HG03060 (cell line): Measurements from ENCODE around the gene PAXX.

Source experiments
- ATAC-seq: cut with Tn5 transposase; IDR thresholded peaks from one replicate; pipeline ENCODE4 v1.9.1; 2021; ENCODE audit warnings: low read depth, moderate number of reproducible peaks; ENCODE audit not compliant: unreplicated experiment

PAXX gene

DNA sequence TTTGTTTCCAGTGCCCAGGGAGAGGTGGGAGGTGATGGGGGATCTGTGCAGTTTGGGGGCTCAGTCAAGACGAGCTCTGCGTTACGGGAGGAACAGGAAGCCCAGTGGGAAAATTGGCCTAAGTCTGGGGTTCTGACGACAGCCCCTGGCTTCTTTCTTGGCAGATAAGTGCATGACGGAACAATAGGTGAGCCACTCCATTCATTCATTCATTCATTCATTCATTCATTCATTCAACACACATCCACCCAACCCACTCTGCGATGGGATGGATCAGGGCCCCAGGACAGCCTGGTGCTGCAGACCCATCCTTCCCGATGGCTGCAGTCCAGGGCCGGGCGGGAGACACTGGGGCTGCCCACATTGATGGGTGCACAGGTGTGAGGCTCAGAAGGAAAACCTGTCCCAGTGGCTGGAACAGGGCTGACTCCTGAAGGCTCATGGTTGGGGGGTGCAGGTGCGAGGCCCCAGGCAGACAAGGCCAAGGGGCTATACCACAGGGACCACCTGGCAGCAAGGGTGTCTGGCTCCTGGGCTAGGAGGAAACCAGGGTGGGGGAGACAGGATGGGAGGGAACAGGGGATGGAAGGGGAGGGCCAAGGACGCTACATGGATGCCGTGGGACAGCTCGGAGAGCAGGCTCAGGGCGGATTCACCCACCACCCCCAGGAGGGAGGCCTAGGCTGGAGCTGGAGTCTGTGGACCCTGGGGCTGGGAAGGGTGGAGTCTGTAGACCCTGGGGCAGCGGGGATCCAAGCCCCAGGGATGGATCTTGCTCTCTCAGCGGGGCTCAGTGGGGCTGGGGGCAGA, 11.3 kb upstream of the PAXX start:
- no peak for ATAC-seq

DNA sequence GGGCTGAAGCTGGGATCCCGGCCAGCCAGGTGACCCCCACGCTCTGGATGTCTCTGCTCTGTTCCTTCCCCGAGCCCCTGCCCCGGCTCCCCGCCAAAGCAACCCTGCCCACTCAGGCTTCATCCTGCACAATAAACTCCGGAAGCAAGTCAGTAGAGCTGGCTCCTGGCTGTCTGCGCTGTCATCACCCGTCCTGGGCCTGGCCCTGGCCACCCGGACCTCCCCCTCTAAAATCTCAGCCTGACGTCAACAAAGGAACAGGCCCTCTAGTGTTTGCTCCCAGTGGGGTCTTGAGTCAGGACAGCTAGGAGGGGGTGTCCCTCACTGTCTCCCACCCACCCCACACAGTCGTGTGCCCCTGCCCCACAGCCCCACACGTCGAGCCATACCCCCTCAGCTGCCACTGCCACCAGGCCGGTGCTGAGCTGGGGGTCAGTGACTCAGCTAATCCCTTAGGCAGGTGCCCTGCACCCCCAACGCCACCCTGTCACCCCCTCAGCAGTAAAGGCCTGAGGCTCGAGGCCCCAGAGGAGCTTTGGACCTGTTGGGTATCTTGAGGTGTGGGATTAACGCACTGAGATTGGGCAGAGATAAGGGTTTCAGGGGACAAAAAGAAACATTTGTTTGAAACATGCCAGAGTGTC, 10.5 kb upstream of the PAXX start:
- ATAC-seq, result no peak

DNA sequence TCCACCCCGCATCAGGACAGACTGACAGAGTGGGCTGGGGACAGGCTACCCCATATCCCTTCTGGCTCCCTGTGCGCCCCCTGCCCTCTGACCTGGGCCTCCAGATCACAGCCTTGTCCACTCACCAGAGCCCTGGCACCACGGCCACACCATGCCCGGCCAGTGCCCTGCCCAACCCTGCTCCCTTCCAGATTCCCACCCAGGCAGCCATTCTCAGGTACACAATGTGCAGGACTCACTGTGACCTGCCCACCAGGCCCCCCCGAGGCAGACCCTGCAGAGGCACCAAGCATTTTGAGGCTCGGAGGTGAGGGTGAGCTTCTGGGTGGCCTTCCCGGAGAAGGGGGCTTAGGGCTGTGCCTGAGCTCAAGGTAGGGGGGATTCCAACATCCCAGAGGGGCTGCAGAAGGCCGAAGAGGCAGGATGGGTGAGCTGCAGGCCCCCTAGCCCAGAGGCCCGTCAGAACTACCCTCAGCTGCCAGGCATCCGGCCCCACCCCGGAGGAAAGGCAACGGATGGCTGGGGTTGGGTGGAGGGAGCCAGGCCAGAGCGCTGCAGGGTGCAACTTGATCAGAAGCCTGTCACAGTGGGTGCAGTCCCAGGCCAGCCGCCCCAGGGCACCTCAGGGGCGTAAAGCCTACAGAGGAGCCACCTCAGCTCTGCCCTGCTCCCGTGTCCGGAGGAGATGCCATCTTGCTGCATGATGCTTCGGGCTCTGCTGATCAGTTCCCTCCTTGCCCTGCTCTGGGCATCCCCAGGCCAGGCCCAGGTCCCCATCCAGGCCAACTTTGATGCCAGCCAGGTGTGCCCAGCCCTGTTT, 9.8 kb upstream of the PAXX start, which contains the start of gene LCNL1:
Gene LCNL1 (plus strand): TSS at position 762 of the 820 bp plus-strand sequence. CDS start 594 bp downstream, outside the sequence.
- no peak for ATAC-seq

DNA sequence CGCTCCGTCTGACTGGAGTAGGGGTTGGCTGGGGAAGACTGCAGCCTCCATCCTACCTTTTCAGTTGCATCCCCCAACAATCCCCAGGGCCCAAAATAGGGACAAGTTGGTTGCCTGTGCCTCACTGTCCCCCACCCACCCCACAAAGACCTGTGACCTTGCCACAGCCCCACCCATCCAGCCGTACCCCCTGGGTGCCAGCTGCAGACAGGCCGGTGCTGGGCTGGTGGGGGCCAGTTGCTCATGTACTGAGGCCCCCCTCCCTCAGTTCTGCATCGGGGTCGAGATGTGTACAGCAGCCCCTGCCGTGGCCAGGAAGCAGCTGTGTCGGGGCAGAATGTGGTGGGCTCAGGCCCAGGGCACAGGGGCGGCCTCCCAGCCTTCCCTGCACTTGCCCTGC, 9.1 kb upstream of the PAXX start:
- ATAC-seq, result no peak

DNA sequence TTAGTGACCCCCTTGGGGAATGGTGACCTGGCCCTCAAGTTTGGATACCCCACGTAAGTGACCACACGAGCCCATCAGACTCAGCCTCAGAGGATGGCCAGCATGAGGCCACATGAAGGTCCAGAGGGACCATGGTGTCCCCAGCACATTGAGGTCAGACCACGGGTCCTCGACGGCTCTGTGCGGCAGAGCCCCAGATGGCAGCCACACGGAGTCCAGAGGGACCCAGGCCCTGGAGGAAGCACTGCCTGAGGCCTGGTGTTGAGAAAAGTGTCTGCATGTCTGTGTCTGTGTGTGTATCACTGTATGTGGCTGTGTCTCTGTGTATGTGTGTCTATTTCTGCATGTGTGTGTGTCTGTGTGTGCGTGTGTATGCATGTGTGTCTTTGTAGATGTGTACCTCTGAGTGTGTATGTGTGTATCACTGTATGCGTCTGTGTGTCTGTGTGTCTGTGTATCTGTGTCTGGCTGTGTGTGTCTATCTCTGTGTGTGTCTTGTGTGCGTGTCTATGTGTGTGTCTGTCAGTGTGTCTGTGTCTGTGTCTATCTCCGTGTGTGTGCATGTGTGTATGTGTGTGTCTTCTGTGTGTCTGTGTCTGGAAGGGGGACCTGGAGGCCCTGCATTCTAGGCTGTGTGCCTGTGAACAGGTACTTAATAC, 8.4 kb upstream of the PAXX start:
- no peak for ATAC-seq

DNA sequence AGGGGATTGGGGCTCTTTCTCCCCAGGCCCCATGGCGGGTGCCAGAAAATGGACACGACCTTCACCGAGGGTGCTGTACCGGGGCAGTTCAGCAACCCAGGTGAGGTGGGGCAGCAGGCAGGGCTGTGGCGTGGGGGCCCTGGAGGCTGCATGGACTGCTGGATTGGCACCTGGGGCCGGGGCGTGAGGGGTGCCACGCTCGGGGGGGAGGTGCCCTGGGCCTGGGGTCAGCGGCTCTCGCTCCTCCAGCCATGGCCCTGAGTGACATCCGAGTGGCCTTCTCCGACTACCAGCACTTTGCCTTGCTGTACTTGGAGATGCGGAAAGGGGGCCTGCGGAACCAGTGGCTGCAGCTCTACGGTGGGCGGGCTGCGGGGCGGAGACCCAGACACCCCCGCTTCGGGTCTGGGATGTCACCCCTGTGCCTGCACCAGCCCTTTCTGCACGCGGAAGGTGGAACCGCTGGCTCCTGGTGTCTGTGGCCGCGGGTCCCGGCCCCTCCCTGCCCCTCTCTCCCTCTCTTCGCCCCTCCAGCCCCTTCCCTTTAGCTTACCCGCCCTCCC, 7.7 kb upstream of the PAXX start:
- ATAC-seq, result no peak

DNA sequence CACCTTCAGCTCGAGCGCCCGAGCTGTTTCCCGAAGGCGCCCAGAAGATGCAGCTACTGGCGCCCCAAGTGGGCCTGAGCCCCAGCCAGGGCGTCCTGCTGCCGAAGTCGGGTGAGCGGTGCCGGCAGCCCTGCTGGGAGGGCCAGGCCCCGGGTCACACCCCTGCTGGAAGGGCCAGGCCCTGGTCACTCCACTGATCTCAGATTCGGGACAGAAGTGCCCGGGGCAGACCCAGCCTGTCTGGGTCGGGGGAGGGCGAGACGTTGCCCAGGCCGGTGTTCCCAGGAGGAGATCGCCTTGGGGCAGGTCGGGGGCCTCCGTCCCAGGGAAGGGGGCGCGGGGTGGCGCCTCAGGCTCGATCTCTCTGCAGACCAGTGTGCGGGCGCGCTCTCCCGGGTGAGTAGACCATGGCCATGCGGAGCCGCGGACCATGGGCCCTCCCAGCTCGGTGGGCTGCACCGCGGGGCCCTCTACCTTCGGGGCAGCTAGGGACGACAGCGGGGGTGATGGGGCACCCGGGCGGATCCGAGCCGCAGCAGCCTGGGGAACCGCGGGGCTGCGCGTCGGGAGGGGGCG, 7.1 kb upstream of the PAXX start:
- ATAC-seq, result no peak

DNA sequence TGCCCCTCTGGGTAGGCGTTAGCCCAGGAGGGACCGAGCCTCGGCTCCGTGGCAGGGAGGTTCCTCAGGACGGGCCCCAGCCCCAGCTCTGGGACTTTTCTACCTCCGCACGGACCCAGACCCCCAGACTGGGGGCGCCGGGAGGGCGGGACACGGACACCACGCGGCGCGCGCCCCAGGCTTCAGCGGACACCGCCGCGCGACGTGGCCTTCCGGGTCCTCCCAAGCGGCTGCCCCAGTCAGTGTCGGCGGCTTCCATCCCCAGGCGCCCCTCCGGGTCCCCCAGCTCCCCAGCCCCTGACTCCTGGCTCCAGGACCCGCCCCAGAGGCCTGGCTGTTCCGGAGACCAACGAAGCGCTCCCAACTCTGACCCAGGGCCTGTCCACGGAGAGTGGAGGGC, 6.4 kb upstream of the PAXX start:
- no peak for ATAC-seq

DNA sequence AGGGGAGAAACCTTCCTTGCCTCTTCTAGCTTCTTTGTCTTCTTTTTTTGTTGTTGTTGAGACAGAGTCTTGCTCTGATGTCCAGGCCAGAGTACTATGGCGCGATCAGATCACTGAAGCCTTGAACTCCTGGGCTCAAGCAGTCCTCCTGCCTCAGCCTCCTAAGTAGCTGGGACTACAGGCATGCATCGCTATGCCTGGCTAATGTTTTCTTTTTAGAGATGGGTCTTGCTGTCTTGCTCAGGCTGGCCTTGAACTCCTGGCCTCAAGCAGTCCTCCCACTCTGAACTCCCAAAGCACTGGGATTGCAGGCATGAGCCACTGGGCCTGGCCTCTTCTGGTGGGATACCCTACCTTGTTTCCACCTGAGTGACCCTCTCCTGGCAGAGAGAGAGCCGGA, 3.4 kb upstream of the PAXX start:
- no peak for ATAC-seq

DNA sequence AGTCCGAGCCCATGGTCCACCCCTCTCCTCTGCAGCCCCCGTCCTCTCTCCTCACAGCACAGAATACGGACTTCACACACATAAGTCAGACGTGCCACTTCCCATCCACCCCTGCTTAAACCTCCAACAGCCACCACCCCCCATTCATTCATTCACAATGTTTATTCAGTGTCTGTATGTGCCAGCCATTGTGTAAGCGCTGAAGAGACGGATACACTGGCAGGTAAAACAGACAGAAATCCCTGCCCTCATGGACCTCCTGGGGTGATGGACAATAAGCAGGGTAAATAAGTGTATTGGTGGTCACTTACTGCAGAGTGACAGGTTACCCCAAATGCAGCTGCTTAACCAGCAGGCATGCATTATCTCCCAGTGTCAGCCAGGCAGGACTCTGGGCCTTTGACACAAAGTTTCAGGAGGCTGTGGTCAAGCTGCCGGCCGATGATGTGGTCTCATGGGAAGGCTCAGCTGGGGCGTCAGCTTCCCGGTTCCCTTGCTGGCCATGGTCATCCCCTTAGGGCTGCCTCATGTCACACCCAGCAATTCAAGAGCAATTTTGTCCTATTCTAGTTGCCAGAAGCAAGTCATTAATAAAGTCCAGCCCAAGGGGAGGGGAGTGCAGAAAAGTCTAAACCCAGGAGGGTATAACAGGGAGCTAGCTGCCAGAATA, 1.8 kb upstream of the PAXX start:
- ATAC-seq, result no peak

DNA sequence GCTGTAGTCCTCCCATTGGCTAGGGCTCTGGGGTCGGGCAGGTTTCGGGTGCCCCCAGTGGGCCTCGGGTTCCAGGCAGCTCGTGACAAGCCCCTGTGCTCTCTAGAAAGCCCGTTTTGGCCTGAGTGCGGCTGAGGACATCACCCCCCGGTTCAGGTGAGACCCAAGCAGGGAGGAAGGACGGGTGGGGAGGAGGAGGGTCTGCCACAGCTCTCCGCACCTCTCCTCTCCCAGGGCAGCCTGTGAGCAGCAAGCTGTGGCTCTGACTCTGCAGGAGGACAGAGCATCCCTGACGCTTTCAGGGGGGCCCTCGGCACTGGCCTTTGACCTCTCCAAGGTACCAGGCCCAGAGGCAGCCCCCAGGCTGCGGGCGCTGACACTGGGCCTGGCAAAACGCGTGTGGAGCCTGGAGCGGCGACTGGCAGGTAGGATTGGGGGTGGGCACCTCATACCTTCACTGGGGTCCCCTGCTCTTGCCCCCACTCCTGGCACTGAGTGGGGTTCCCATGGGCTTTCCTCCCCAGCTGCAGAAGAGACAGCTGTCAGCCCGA, 672 bp downstream of the PAXX start:
- no peak for ATAC-seq

DNA sequence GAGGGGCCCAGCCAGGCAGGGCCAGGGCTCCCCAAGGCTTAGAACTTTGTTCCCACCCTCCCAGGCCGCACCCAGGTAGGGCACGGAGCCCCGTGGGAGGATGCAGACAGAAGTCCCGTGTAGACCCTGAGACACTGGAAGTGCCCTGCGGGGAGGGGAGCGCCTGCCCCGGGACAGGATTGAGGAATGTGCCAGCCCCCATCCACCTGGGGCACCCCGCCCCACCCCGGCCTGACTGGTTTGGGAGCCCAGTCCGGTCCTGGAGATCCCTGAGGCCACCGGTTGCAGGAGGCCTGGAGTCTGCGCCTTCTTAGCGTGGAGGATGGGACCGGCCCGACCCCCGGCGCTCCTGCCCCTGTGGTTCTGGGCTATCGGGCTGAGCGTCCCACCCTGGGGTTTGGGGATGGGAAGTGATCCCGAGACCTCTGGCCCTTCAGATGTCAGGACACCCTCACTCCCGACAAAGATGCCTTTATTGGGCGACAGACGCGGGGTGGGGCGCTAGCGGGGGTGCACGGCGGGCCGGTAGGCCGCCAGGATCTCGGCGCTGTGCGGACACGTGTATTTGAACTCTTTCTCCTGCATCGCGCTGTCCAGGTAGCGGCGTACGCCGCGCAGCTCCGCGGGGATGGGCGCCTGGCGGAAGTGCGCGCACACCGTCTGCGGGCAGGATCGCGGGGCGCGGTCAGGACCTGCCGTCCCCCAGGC, 2.1 kb downstream of the PAXX start:
- ATAC-seq, result no peak

DNA sequence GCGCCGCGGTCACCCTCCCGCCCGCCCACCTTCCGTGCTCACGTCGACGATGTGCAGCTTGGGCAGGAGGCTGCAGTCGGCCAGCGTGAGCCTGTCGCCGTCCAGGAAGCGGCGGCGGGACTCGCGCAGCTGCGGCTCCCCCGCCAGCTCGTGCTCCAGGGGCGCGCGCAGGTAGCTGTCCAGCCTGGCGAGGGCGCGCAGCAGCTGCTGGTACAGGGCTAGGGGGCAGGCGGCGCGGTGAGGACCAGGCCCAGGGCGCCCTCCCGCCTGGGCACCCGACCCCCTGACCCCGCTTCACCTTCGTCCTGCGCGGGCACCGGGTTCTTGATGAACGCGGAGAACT, 2.6 kb downstream of the PAXX start:
- ATAC-seq, result no peak

DNA sequence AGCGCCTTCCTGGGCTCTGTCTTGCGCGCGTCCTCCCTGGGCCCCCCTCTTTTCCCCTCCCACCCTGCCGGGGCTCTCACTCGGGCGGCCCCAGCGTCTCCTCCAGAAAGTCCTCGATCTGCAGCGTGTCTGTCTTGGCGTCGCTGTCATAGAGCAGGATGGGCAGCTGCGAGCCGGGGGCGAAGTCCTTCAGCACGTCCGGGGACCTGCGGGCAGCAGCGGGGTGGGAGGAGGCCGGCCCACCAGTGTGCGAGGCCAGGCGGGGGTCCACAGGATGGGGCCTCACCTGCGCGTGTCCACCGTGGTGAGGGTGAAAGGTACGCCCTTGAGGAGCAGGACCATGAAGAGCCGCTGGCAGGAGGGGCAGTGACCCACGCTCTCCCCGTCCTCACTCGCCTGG, 3.1 kb downstream of the PAXX start:
- ATAC-seq, result no peak

DNA sequence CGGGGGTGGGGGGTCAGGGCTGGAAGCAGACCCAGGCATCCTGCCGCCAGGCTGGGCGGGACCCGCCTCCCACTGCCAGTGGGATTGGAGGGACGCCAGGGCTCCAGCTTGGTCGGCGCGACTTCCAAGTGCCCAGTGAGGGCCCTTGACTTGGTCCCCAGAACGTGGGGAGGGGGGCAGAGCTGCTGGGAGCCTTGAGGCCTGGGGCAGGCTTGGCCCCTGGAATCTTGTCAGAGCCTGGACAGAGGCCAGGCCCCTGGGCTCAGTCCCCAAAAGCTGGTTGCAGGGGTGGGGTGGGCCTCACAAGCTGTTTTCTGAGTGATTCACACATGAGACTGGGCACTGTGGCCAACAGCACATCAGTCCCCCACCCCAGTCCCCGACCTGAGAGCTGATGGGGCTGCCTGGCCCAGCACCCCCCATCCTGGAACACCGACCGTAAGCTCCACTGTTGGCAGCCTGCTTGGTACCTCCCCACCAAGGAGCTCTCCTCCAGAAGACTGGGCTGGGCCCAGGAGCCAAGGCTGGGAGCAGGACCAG, 3.6 kb downstream of the PAXX start:
- ATAC-seq, result no peak

DNA sequence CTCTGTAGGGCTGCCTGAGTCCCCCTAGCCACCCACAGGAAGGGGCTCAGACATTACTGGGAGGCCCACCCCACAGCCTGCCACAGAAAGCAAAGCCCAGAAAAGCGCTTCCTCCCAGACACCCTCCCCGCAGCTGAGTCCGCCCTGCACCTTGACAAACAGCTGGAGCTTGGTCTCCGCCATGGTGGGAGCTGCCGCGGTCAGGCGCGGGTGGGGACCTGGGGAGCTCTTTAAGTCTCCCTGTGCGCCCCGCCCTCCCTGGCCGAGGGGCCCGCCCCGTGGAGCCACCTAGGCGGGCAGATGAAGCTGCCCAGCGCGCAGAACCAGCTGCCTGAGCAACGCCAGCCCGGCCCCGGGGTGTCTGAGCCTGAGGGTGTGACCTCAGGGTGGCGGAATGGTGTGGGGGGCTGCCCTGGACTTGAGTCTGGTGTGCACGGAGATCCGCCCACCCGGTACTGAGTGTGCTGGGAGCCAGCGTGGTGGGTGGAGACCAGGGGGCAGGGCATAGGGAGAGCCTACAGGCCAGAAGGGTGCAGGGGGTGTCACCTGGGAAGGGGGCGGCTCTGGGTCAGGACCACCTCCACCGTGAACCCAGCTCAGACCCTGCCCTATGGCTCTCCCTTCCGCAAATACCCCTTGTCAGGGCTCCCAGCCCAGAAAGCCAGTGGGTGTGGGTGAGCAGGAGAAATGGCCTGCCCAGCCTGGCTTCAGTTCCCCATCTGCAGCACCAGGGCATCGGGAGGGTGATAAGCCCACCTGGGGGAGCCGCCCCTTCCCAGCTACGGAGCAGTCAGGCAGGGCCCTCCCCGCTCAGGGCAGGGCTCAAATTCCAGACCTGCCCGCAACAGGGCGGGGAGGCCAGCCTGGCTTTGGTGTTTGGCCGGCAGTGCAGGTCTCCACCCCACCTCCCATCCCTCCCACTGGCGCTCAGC, 4.4 kb downstream of the PAXX start, which contains the start of gene CLIC3:
Gene CLIC3 (minus strand): TSS at position 208 of the 932 bp plus-strand sequence. CDS start 25 bp downstream, at position 183.
- no peak for ATAC-seq

DNA sequence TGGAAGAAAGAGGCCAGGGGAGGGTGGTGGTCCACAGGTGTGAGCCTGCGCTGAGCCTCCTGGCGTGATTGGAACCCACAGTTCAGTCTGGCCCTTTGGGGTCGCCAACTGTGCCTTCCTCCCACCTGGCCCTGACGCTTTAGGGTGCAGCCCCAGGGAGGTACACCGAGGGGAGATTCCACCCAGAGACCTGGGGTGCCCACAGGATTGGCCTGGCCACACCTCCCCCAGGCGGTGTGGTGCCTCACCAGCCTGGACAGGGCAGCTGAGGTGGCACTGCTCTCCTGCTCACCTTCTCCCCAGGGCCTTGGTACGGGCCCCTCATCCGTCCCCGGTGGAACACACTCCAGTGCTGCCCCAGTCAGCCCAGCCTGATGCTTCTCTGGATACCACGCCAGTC, 5.1 kb downstream of the PAXX start:
- no peak for ATAC-seq
